ENCODE measurements around the gene GNAO1.

Gene GNAO1

GRCh38 chr16:56198755-56199114 is 7.4 kb downstream of the GNAO1 start:
- H3K36me3 ChIP-seq: no peaks in the 10 kb centered on the region
- H3K4me1 ChIP-seq (ENCODE audit: control insufficient read depth in 1 of 2, insufficient read depth in 1 of 2, low read depth in 1 of 2, low read length in 1 of 2): no peaks in the 10 kb centered on the region
- no peak overlapping the region for H3K27ac ChIP-seq
- TF ChIP-seq, protein P1, sequence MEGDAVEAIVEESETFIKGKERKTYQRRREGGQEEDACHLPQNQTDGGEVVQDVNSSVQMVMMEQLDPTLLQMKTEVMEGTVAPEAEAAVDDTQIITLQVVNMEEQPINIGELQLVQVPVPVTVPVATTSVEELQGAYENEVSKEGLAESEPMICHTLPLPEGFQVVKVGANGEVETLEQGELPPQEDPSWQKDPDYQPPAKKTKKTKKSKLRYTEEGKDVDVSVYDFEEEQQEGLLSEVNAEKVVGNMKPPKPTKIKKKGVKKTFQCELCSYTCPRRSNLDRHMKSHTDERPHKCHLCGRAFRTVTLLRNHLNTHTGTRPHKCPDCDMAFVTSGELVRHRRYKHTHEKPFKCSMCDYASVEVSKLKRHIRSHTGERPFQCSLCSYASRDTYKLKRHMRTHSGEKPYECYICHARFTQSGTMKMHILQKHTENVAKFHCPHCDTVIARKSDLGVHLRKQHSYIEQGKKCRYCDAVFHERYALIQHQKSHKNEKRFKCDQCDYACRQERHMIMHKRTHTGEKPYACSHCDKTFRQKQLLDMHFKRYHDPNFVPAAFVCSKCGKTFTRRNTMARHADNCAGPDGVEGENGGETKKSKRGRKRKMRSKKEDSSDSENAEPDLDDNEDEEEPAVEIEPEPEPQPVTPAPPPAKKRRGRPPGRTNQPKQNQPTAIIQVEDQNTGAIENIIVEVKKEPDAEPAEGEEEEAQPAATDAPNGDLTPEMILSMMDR (IDR thresholded peaks at IDR 0.05): no peak
- peaks cover 62% of the 10 kb centered on the region for H3K27me3 ChIP-seq
- no peaks in the 10 kb centered on the region for H3K9me3 ChIP-seq
- H3K4me3 ChIP-seq (ENCODE audit: low read depth in 1 of 2, low read length in 1 of 2): no peak overlapping the region

GRCh38 chr16:56199164-56199563 is 7.9 kb downstream of the GNAO1 start:
- TF ChIP-seq, protein P1 (IDR thresholded peaks at IDR 0.05): no peak
- peaks cover 58% of the 10 kb centered on the region for H3K27me3 ChIP-seq

GRCh38 chr16:56201030-56201429 is 9.7 kb downstream of the GNAO1 start:
- Histone ChIP-seq H3K27ac (no peak overlapping the region), H3K36me3 (no peaks in the 10 kb centered on the region), H3K9me3 (no peaks in the 10 kb centered on the region), H3K4me1 (ENCODE audit: control insufficient read depth in 1 of 2, insufficient read depth in 1 of 2, low read depth in 1 of 2, low read length in 1 of 2) (no peaks in the 10 kb centered on the region), H3K27me3 (peaks cover 39% of the 10 kb centered on the region), H3K4me3 (ENCODE audit: low read depth in 1 of 2, low read length in 1 of 2) (no peak overlapping the region)
- TF ChIP-seq, protein P1 (IDR thresholded peaks at IDR 0.05): no peak

More at GRCh38 chr16:56199164-56199563, 7.9 kb downstream of the GNAO1 start:
- no peaks in the 10 kb centered on the region for H3K36me3 ChIP-seq
- H3K4me1 ChIP-seq (ENCODE audit: control insufficient read depth in 1 of 2, insufficient read depth in 1 of 2, low read depth in 1 of 2, low read length in 1 of 2): no peaks in the 10 kb centered on the region
- no peak overlapping the region for H3K4me3 ChIP-seq (ENCODE audit: low read depth in 1 of 2, low read length in 1 of 2)
- no peaks in the 10 kb centered on the region for H3K9me3 ChIP-seq
- H3K27ac ChIP-seq: no peak overlapping the region

DNA sequence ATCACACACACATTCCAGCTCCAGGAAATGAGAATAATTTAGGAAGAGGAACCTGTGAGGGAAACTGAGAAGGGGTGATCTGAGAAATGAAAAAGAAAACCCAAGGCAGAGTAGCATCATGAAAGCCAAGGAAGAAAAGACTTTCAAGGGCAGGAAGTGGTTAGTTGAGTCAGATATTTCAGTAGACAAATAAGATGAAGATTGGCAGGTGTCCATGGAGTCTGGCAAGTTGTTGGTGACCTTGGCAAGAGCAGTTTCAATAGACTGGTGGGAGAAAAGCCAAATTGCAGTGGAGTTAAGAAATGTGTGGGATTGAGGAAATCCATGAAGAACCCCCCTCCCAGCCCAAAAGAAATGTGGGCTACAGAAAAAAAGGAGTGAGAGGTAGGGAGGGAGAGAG is 10.7 kb downstream of the GNAO1 start:
- TF ChIP-seq, protein P1 (IDR thresholded peaks at IDR 0.05): no peak
- H3K27me3 ChIP-seq: peaks cover 29% of the 10 kb centered on the region
- no peaks in the 10 kb centered on the region for H3K4me1 ChIP-seq (ENCODE audit: control insufficient read depth in 1 of 2, insufficient read depth in 1 of 2, low read depth in 1 of 2, low read length in 1 of 2)
- no peak overlapping the region for H3K27ac ChIP-seq
- no peak overlapping the region for H3K4me3 ChIP-seq (ENCODE audit: low read depth in 1 of 2, low read length in 1 of 2)
- no peaks in the 10 kb centered on the region for H3K9me3 ChIP-seq
- no peaks in the 10 kb centered on the region for H3K36me3 ChIP-seq

DNA sequence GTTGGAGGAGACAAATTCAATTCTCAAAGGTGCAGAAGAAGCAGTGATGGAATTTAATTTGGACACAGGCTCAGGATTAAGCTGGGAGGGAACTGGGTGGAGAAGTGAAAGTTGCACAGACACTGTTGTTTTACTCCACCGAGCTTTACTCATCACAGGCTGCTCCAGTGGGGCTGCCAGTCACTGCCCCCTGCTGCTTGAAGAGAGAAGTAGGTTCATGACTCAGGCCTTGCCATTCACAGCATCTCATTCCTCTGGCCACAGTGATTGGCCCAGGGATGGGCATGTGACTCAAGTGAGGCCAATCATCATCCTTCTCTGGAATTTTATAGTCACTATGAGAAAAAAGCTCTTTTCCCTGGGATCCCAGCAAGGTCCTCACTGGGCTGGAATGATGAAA is 11.8 kb downstream of the GNAO1 start:
- TF ChIP-seq, protein P1 (IDR thresholded peaks at IDR 0.05): no peak
- Histone ChIP-seq H3K36me3 (no peaks in the 10 kb centered on the region), H3K27me3 (peaks cover 29% of the 10 kb centered on the region), H3K4me3 (ENCODE audit: low read depth in 1 of 2, low read length in 1 of 2) (no peak overlapping the region), H3K4me1 (ENCODE audit: control insufficient read depth in 1 of 2, insufficient read depth in 1 of 2, low read depth in 1 of 2, low read length in 1 of 2) (no peaks in the 10 kb centered on the region), H3K27ac (no peak overlapping the region), H3K9me3 (no peaks in the 10 kb centered on the region)

GRCh38 chr16:56204816-56205215 is 13.5 kb downstream of the GNAO1 start:
- Histone ChIP-seq H3K36me3 (no peaks in the 10 kb centered on the region), H3K27ac (no peak overlapping the region), H3K9me3 (no peaks in the 10 kb centered on the region), H3K4me1 (ENCODE audit: control insufficient read depth in 1 of 2, insufficient read depth in 1 of 2, low read depth in 1 of 2, low read length in 1 of 2) (no peaks in the 10 kb centered on the region), H3K27me3 (peaks cover 21% of the 10 kb centered on the region), H3K4me3 (ENCODE audit: low read depth in 1 of 2, low read length in 1 of 2) (no peak overlapping the region)
- TF ChIP-seq, protein P1 (IDR thresholded peaks at IDR 0.05): no peak

All from neutrophil (primary cell).